GM21390 (cell line): Measurements from ENCODE around the gene WFDC2.

Experiments
- ATAC-seq: cut with Tn5 transposase; IDR thresholded peaks from one replicate; pipeline ENCODE4 v1.9.1; 2021; ENCODE audit not compliant: unreplicated experiment

The WFDC2 gene

GRCh38 chr20:45495501-45495941, 26.0 kb downstream of the WFDC2 start:
- no peak for ATAC-seq

DNA sequence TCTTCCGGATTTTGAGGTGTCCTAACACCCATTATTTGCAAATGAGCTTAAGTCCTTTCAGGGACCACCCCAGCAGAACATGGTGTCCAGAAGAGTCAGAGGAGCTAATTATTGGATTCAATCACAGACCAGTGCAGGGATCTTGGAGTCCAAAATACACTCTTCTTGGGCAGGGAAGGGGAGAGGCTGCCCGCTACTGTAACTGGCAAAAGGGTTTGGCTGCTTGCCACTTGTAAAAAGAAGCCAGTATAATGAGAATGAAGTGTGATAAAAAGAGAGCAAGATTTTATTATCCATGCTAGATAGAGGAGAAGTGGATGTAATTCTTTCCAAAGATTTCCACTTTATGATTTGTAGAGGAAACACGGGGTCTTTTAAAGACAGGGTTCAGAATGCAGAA, 26.6 kb downstream of the WFDC2 start:
- no peak for ATAC-seq

DNA sequence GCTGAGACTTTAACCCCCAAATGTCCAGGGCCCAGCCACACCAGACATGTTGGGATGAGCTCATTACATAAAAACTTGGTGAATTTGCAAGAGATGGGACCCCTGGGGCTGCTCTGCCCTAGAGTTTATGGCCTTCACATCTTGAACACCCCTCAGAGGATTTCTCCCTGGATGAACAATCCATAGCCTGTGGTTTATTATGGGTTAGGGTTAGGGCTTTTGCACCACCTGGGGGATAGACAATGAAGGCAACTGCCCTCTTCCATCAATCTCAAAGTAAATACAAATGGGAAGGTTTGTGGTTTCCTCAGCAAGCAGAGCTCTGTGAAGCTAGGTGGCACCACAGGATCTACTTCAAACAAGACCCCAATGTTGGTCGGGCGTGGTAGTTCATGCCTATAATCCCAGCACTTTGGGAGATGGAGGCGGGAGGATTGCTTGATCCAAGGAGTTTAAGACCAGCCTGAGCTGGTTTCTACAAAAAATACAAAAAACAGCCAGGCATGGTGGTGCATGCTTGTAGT, 28.5 kb downstream of the WFDC2 start:
- ATAC-seq, result no peak

GRCh38 chr20:45500022-45500421, 30.5 kb downstream of the WFDC2 start:
- no peak for ATAC-seq

DNA sequence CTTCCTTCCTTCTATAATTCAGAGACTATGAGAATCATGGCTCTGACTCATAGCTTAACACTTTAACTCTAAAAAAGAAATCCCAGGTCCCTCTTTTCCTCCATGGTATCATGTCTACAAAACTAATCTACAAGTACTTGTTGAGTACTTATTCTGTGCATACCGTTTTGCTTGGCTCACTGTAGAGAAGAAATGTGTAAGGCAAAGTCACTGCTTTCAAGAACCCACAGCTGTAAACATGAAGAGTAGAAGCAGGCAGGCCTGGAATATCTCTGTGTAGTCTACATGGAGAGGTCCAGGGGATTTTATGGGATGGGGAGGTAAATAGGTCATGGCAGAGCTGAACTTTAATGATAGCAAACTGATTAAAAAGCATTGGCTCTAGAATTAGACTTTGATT, 32.0 kb downstream of the WFDC2 start:
- no peak for ATAC-seq

GRCh38 chr20:45502561-45502960, 33.0 kb downstream of the WFDC2 start:
- no peak for ATAC-seq

- no peak for ATAC-seq
These were observed 33.9 kb downstream of the WFDC2 start for GRCh38 chr20:45503403-45503802.

DNA sequence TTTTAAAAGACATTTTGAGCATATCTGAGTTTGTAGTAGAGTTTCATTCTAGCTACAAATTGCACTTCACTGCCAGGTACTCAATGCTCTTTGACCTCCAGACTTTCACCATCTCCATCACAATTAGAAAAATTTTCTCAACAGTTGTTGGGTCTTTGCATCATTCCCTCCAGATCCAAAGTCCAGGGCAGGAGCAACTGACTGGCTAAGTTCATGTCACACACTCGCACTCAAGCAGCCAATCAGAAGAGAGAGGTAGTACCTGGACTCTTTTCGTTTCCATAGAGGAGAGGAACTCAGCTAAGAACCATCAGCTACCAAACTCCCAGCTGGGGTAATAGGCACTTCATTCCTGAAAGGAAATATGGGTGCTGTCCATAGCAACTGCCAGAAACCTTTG, 36.8 kb downstream of the WFDC2 start:
- ATAC-seq, result no peak

DNA sequence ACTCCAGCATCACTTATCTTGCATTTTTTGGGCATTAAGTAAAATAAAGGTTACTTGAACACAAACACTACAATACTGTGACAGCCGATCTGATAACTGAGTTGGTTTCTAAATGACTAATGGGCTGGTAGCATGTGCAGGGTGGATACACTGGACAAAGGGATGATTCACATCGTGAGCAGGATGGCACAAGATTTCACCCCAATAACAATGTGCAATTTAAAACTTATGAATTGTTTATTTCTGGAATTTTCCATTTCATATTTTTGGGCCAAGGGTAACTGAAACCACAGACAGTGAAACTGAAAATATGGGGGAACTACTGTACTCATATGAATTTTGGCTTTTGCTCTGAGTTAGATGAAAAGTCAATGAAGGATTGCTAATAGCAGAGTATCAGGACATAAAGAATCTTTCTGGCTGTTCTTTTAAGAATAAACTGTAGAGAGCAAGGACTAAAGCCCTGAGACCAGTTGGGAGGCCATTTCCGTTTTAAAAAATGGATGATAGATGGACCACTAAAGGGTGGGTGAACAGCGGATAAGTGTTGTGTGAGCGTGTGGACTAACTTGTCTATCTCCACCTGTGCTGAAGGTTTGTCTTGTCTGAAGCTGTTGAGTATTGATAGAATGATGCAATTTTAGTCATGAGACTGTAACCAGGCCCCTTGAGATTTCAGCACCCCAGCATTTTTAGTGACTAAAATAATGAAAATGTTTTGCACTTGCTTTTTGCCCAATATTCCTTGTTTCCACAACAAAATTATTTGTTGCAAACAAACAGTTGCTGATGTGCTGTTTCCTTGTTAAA, 37.7 kb downstream of the WFDC2 start:
- no peak for ATAC-seq

DNA sequence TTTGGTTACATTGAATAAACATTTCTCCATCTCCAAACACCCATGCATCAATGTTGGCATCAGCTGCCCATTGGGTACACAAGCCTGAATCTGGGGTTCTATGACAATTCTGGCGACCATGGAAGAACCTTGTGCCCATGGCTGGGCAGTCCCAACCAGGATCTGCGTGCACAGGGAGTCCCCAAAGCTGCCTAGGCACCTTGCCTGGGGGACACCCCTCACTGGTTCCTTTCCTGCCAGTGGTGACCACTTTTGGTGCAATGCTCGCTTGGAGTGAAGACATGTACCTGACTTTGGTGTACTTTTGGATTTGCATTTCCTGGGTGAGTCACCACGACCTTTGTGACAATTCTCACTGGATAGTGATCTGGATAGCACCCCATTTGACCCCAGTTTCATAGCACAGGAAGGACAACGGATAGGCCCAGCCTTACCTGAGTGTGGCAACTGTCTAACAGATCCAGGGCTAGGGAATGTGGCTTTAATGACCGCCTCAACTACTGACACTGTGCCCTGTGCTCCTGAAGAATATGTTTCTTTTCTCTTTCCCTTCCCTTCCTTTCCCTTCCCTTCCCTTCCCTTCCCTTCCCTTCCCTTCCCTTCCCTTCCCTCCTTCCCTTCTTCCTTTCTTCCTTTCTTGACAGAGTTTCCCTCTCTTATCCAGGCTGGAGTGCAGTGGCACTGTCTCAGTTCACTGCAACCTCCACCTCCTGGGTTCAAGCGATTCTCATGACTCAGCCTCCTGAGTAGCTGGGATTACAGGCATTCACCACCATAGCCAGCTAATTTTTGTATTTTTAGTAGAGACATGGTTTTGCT, 38.7 kb downstream of the WFDC2 start:
- no peak for ATAC-seq

- no peak for ATAC-seq
These were observed 39.5 kb downstream of the WFDC2 start for GRCh38 chr20:45509091-45509490.

- ATAC-seq, result no peak
These were observed 40.8 kb downstream of the WFDC2 start for GRCh38 chr20:45510242-45510862.

DNA sequence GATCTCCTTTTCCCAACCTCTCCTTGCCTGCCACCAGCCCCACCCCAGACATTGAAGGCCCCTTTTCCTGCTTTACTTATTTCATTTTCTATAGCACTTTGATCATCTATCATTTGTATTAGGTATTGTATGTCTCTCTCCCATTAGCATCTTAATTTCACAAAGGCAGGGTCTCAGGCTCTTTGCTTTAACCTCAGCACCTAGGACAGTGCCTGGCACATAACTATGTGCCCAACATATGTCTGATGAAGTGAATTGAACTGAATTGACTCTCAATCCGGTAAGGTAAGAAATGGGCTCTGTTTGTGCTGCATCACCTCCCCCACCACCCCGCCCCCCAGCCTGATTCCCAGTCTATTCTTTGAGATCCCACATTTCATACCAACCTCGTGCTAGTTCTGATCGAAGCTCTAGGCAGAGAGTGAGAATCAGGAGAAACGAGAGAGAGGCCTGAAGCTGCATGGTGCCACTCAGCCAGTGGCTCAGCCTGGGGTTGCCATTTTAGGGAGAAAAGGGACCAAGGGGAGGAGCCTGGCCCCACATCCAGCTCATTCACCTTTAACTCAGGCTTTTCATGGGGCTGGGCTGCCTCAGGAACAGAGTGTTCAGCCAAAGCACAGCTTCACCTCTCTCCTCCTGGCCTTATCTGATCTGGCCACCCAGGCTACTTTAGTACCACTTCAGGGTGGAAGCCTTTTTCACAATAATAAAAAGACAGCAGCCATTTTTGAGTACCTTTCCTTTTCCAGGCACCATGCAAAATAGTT, 45.8 kb downstream of the WFDC2 start, which contains the start of gene SPINT3:
SPINT3 (minus strand) TSS at position 476 of the 767 bp plus-strand sequence; CDS start at position 462, 14 bp downstream.
- ATAC-seq, result no peak

DNA sequence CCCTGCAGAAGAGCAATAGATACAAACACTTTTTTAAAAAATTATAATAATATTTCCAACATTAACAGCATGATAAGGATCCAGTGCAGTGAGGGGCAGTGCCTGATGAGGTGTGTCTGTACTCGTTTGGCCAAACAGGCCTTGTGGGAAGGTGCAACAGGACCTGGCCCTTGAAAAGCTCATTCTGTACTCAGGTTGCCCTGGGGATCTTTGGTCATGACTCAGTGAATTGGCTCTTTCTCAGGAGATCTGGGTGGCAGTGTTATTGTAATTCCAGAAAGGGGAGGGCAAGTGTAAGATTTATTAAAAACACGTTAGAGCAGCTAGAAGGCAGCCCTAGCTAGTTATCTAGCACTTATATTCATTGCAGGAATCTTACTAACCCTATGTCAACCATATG, 48.7 kb downstream of the WFDC2 start:
- ATAC-seq, result no peak

GRCh38 chr20:45523821-45524220, 54.3 kb downstream of the WFDC2 start:
- no peak for ATAC-seq

DNA sequence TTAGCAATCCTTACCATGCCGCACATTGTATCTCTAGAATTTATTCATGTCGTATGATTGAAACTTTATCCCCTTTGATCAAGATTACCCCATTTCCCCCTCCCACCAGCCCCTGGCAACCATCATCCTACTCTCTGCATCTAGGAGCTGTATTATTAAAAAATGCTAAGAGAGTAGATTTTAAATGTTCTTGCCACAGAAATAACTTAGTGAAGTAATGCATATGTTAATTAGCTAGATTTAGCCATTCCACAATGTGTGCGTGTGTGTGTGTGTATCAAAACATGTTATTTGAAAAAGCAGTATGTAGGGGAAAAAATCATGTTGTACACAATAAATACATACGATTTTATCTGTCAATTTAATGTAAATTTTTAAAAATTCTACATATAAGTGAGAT, 57.7 kb downstream of the WFDC2 start:
- ATAC-seq, result no peak
